ENCODE results near the gene RAB44.

- TF ChIP-seq CTCF (IDR thresholded peaks at IDR 0.05) (no peak), POLR2A (IDR thresholded peaks at IDR 0.05) (no peak)
These were observed 68.8 kb downstream of the RAB44 start for GRCh38 chr6:36766399-36766945.
